Natural killer cell (primary cell): ENCODE measurements around the gene ALDH3B2. TPM values are rescaled to one million over a fixed set of nuclear protein-coding genes. Genes with fewer than 3 reads are reported as not detected.
"Not testable (repeated sequence)": the region's sequence is repeated elsewhere in the genome, so short reads cannot be mapped to it uniquely, and the experiment has no call there.

Source experiments
- ATAC-seq, 3 donors: fragments of 150-1000 bp in 2 of 3; fragments of 200-7000 bp in 1 of 3; cut with Tn5 transposase; 1 replicate in 1 of 3; 2 replicates in 2 of 3; pipeline ENCODE4 v1.10.0; 2021; ENCODE audit warnings: mild to moderate bottlenecking in 2 of 3, moderate library complexity in 2 of 3
- DNase-seq, 2 donors: peaks; one replicate each; pipeline versions ENCODE4 v3.0.0 to v3.0.0-alpha.2; 2013 to 2021; ENCODE audit warnings: mixed read lengths in 1 of 2
- H3K27ac ChIP-seq: one replicate; pipeline ENCODE4 v1.5.1; 2013; ENCODE audit warnings: mild to moderate bottlenecking, low read length
- H3K27me3 ChIP-seq: one replicate; pipeline ENCODE4 v1.6.1; 2013; ENCODE audit warnings: low read length; ENCODE audit not compliant: control insufficient read depth, insufficient read depth
- H3K36me3 ChIP-seq: one replicate; pipeline ENCODE4 v1.6.1; 2013; ENCODE audit warnings: low read length; ENCODE audit not compliant: control insufficient read depth, insufficient read depth
- H3K4me1 ChIP-seq: one replicate; pipeline ENCODE4 v1.6.1; 2013; ENCODE audit warnings: low read length; ENCODE audit not compliant: control insufficient read depth, insufficient read depth
- H3K4me3 ChIP-seq: one replicate; pipeline ENCODE4 v1.5.1; 2013; ENCODE audit warnings: low read length
- H3K9me3 ChIP-seq: one replicate; pipeline ENCODE4 v1.6.1; 2013; ENCODE audit warnings: low read length; ENCODE audit not compliant: control insufficient read depth, insufficient read depth
- H3K27ac Mint-ChIP-seq, 2 donors: one replicate each; pipeline ENCODE4 v1.8.0; 2022; ENCODE audit warnings: mild to moderate bottlenecking in 2 of 2, mixed read lengths in 2 of 2, moderate library complexity in 1 of 2
- H3K27me3 Mint-ChIP-seq, 2 donors: one replicate each; pipeline ENCODE4 v1.8.0; 2022; ENCODE audit warnings: low read depth in 2 of 2, mixed read lengths in 2 of 2
- H3K36me3 Mint-ChIP-seq: one replicate; pipeline ENCODE4 v1.8.0; 2022; ENCODE audit warnings: mixed read lengths
- H3K4me1 Mint-ChIP-seq, 2 donors: one replicate each; pipeline ENCODE4 v1.8.0; 2022; ENCODE audit warnings: mixed read lengths in 2 of 2
- H3K4me3 Mint-ChIP-seq: one replicate; pipeline ENCODE4 v1.8.0; 2022; ENCODE audit warnings: mild to moderate bottlenecking, moderate library complexity, mixed read lengths
- H3K9me3 Mint-ChIP-seq, 2 donors: one replicate each; pipeline ENCODE4 v1.8.0; 2022; ENCODE audit warnings: mixed read lengths in 2 of 2
- CTCF ChIP-seq: fragments of 200-600 bp; IDR thresholded peaks from one replicate; pipeline ENCODE4 v1.8.0; 2022; ENCODE audit warnings: antibody characterized with exemption
- WGBS: methylation state at CpG from one replicate; pipeline ENCODE4 v1.1.7; 2013; ENCODE audit warnings: missing lambda C conversion rate; ENCODE audit not compliant: insufficient coverage; 5-methylcytosine and 5-hydroxymethylcytosine counted together
- intact Hi-C: fragments of 100-400 bp; cut with micrococcal nuclease; formaldehyde crosslinking; loops from one replicate; pipeline ENCODE4 v1.14.2; 2022
- total RNA-seq, 4 donors: library from RNA; stranded (reverse); fragments of 120-200 nt in 1 of 4; gene quantifications; one replicate each; pipeline versions ENCODE4 v1.2.3 to v1.2.4, GENCODE V29; 2013 to 2022

The ALDH3B2 gene
- total RNA-seq = not detected
- total RNA-seq (2013) = 0.05 TPM

GRCh38 chr11:67674442-67674871 is at the start of gene ALDH3B2:
ALDH3B2 (minus strand) TSS chr11:67674623; CDS start chr11:67666935, 7,688 bp downstream.
- Histone ChIP-seq H3K4me3 (no peak within 1 kb of the TSS), H3K4me1 (no peaks in the 10 kb centered on the region), H3K9me3 (no peaks in the 10 kb centered on the region), H3K27me3 (peaks cover 4% of the 10 kb centered on the region), H3K36me3 (no peaks in the 10 kb centered on the region), H3K27ac (no peak within 1 kb of the TSS)
- Mint-ChIP-seq H3K27me3 (peaks cover 11 to 15% of the 10 kb centered on the region in 2 donors), H3K9me3 (no peaks in the 10 kb centered on the region), H3K36me3 (no peaks in the 10 kb centered on the region), H3K4me3 (no peak within 1 kb of the TSS), H3K4me1 (no peaks in the 10 kb centered on the region), H3K27ac (no peak within 1 kb of the TSS)
- DNase-seq (no peak), ATAC-seq (no peak)
- intact Hi-C loops = no loop called here
- TF ChIP-seq CTCF = no peak
- WGBS = 94% methylated on average over 8 of the region's 8 CpGs

- H3K4me3 ChIP-seq, H3K27ac Mint-ChIP-seq, intact Hi-C loops, ATAC-seq, H3K36me3 ChIP-seq, DNase-seq, H3K9me3 Mint-ChIP-seq, H3K27me3 ChIP-seq, H3K9me3 ChIP-seq, H3K36me3 Mint-ChIP-seq, H3K4me3 Mint-ChIP-seq, H3K27ac ChIP-seq, H3K4me1 ChIP-seq, H3K4me1 Mint-ChIP-seq: not testable (repeated sequence)
- H3K27me3 Mint-ChIP-seq = peaks cover 8 to 24% of the 10 kb centered on the region in 2 donors
- 90% methylated on average over 7 of the region's 9 CpGs for WGBS
Observed at GRCh38 chr11:67723036-67723435, 48.6 kb upstream of the ALDH3B2 start.

- not testable (repeated sequence) for H3K4me3 ChIP-seq, H3K36me3 ChIP-seq, H3K4me1 Mint-ChIP-seq, H3K4me1 ChIP-seq, H3K36me3 Mint-ChIP-seq, H3K4me3 Mint-ChIP-seq, H3K9me3 Mint-ChIP-seq, H3K27ac ChIP-seq, H3K27ac Mint-ChIP-seq, ATAC-seq, H3K27me3 ChIP-seq, H3K9me3 ChIP-seq, DNase-seq
- WGBS = 70% methylated on average over 5 of the region's 7 CpGs
- intact Hi-C loops = loop anchor here (10.0 kb wide), 1 partner anchor 81 kb away; the partner anchor contains the start of gene TBX10
- peaks cover 17 to 31% of the 10 kb centered on the region in 2 donors for H3K27me3 Mint-ChIP-seq
Observed at GRCh38 chr11:67716226-67716625, 41.8 kb upstream of the ALDH3B2 start.

GRCh38 chr11:67715801-67716200 is 41.4 kb upstream of the ALDH3B2 start:
- peaks cover 20 to 28% of the 10 kb centered on the region in 2 donors for H3K27me3 Mint-ChIP-seq
- H3K4me3 Mint-ChIP-seq, H3K4me1 Mint-ChIP-seq, H3K36me3 ChIP-seq, H3K4me3 ChIP-seq, H3K27ac Mint-ChIP-seq, H3K27me3 ChIP-seq, ATAC-seq, H3K9me3 Mint-ChIP-seq, H3K4me1 ChIP-seq, H3K36me3 Mint-ChIP-seq, H3K9me3 ChIP-seq, H3K27ac ChIP-seq, DNase-seq: not testable (repeated sequence)
- 83% methylated on average over 12 of the region's 17 CpGs for WGBS
- intact Hi-C loops = loop anchor here (10.0 kb wide), 1 partner anchor 81 kb away; the partner anchor contains the start of gene TBX10

- WGBS = 4% methylated on average over 3 of the region's 14 CpGs
- H3K27me3 ChIP-seq, H3K9me3 Mint-ChIP-seq, ATAC-seq, H3K4me3 Mint-ChIP-seq, H3K36me3 Mint-ChIP-seq, H3K36me3 ChIP-seq, H3K4me1 ChIP-seq, H3K27ac Mint-ChIP-seq, H3K4me1 Mint-ChIP-seq, H3K4me3 ChIP-seq, H3K9me3 ChIP-seq, H3K27ac ChIP-seq: not testable (repeated sequence)
- peak; percentile 34 for TF ChIP-seq CTCF
- DNase-seq = peak in 1 of 2 donors; percentile 49
- intact Hi-C loops = loop anchor here (10.0 kb wide), 1 partner anchor 79 kb away; the partner anchor contains the start of gene TBX10
- H3K27me3 Mint-ChIP-seq = peaks cover 10 to 22% of the 10 kb centered on the region in 2 donors
Observed at GRCh38 chr11:67713892-67714509, 39.6 kb upstream of the ALDH3B2 start.

- not testable (repeated sequence) for H3K4me3 Mint-ChIP-seq, H3K36me3 ChIP-seq, H3K4me1 ChIP-seq, H3K4me3 ChIP-seq, DNase-seq, H3K9me3 Mint-ChIP-seq, H3K36me3 Mint-ChIP-seq, H3K27me3 ChIP-seq, H3K9me3 ChIP-seq, H3K4me1 Mint-ChIP-seq, H3K27ac ChIP-seq, H3K27ac Mint-ChIP-seq, ATAC-seq
- H3K27me3 Mint-ChIP-seq = peaks cover 0 to 18% of the 10 kb centered on the region in 2 donors
- intact Hi-C loops = loop anchor here (10.0 kb wide), 1 partner anchor 77 kb away; the partner anchor contains the start of gene TBX10
- WGBS = 15% methylated on average over 42 of the region's 46 CpGs
Observed at GRCh38 chr11:67711676-67712075, 37.3 kb upstream of the ALDH3B2 start.
